GM12878 (cell line): Measurements from ENCODE around the gene MTHFD1L. TPM values are rescaled to one million over a fixed set of nuclear protein-coding genes. Genes with fewer than 3 reads are reported as not detected.

Source experiments
- BACH1 ChIP-seq: fragments of 450-650 bp; IDR thresholded peaks from 2 replicates; pipeline ENCODE4 v1.6.1; 2017; ENCODE audit warnings: mild to moderate bottlenecking, borderline replicate concordance
- BCL11A ChIP-seq: IDR thresholded peaks from 2 replicates; pipeline ENCODE4 v1.6.1; 2011; ENCODE audit warnings: low read depth, low read length
- BMI1 ChIP-seq: fragments of 450-650 bp; IDR thresholded peaks from 2 replicates; pipeline ENCODE4 v1.6.1; 2016; ENCODE audit warnings: mild to moderate bottlenecking, moderate library complexity, borderline replicate concordance
- BRCA1 ChIP-seq: IDR thresholded peaks from 2 replicates; pipeline ENCODE4 v1.6.1; 2011; ENCODE audit warnings: low read depth, low read length, improper control_type of control experiment
- CBX3 ChIP-seq: fragments of 200-600 bp; sonication (generic); IDR thresholded peaks from 2 replicates; pipeline ENCODE4 v1.6.1; 2016; ENCODE audit warnings: low read depth, borderline replicate concordance
- CHD1 ChIP-seq: IDR thresholded peaks from 2 replicates; pipeline ENCODE4 v1.6.1; 2012; ENCODE audit warnings: low read depth, low read length, improper control_type of control experiment
- CHD2 ChIP-seq: IDR thresholded peaks from 2 replicates; pipeline ENCODE4 v1.6.1; 2011; ENCODE audit warnings: low read depth, low read length, improper control_type of control experiment, borderline replicate concordance
- HDAC2 ChIP-seq: fragments of 200-600 bp; sonication (generic); IDR thresholded peaks from 2 replicates; pipeline ENCODE4 v1.6.1; 2017
- JUND ChIP-seq: IDR thresholded peaks from 2 replicates; pipeline ENCODE4 v1.6.1; 2012; ENCODE audit warnings: low read depth, mild to moderate bottlenecking, low read length, improper control_type of control experiment, moderate library complexity
- MTA2 ChIP-seq: fragments of 450-650 bp; IDR thresholded peaks from 2 replicates; pipeline ENCODE4 v1.6.1; 2016; ENCODE audit warnings: low read depth, mild to moderate bottlenecking, moderate library complexity
- NR2C1 ChIP-seq: fragments of 450-650 bp; IDR thresholded peaks from 2 replicates; pipeline ENCODE4 v1.6.1; 2017; ENCODE audit warnings: antibody characterized with exemption, mild to moderate bottlenecking, moderate library complexity
- RFX5 ChIP-seq: IDR thresholded peaks from 2 replicates; pipeline ENCODE4 v1.6.1; 2011; ENCODE audit warnings: low read depth, low read length, improper control_type of control experiment
- STAT1 ChIP-seq: fragments of 450-650 bp; conservative IDR thresholded peaks from 2 replicates; pipeline ENCODE4 v1.6.1; 2014; ENCODE audit warnings: antibody characterized with exemption, mild to moderate bottlenecking
- SUPT20H ChIP-seq: IDR thresholded peaks from 2 replicates; pipeline ENCODE4 v1.6.1; 2011; ENCODE audit warnings: low read depth, mild to moderate bottlenecking, low read length, moderate library complexity, borderline replicate concordance; ENCODE audit not compliant: control insufficient read depth
- SUZ12 ChIP-seq: fragments of 200-600 bp; sonication (generic); IDR thresholded peaks from one replicate; pipeline ENCODE4 v1.6.1; 2018; ENCODE audit warnings: antibody characterized with exemption, mild to moderate bottlenecking; ENCODE audit not compliant: unreplicated experiment
- TCF3 ChIP-seq: IDR thresholded peaks from 2 replicates; pipeline ENCODE4 v1.6.1; 2012; ENCODE audit warnings: low read depth, mild to moderate bottlenecking, low read length, borderline replicate concordance; ENCODE audit not compliant: insufficient read depth
- ZNF384 ChIP-seq: IDR thresholded peaks from 2 replicates; pipeline ENCODE4 v1.6.1; 2012; ENCODE audit warnings: low read depth, mild to moderate bottlenecking, low read length, improper control_type of control experiment, borderline replicate concordance
- polyA plus RNA-seq, 11 experiments: library from polyadenylated mRNA; depleted of rRNA in 4 of 11; unstranded in 6 of 11; stranded (reverse) in 5 of 11; fragments of >200 nt; fragmentation: Nextera tagmentation in 4 of 11; fragmentation: Illumina TruSeq in 1 of 11; extraction: Ambion mirVana in 4 of 11; extraction: Trizol in 1 of 11; gene quantifications; 1 replicate in 1 of 11; 2 replicates in 10 of 11; pipeline versions ENCODE4 v1.2.1 to v1.2.3, GENCODE V29; 2011 to 2016; ENCODE audit warnings: inconsistent platforms in 2 of 11, missing spikeins in 2 of 11, low read depth in 1 of 11
- total RNA-seq, 4 experiments: library from RNA; depleted of rRNA in 3 of 4; stranded (reverse); fragments of >200 nt in 3 of 4; fragmentation: Illumina TruSeq in 1 of 4; extraction: Trizol in 1 of 4; gene quantifications; 2 replicates each; pipeline versions ENCODE4 v1.2.1 to v1.2.3, GENCODE V29; 2013 to 2021
- TF ChIP-seq, protein P1 (sequence below): IDR thresholded peaks from 2 replicates; pipeline ENCODE4 v1.6.1; 2012; ENCODE audit warnings: improper control_type of control experiment, low read depth, low read length; ENCODE audit not compliant: insufficient replicate concordance
- TF ChIP-seq, protein P2 (sequence below): IDR thresholded peaks from 2 replicates; pipeline ENCODE4 v1.6.1; 2012; ENCODE audit warnings: low read depth, low read length, improper control_type of control experiment
- TF ChIP-seq, protein P3 (sequence below): IDR thresholded peaks from 2 replicates; pipeline ENCODE4 v1.6.1; 2012; ENCODE audit warnings: low read depth, low read length, improper control_type of control experiment
- TF ChIP-seq, protein P4 (sequence below): IDR thresholded peaks from 2 replicates; pipeline ENCODE4 v1.6.1; 2011; ENCODE audit warnings: mild to moderate bottlenecking, low read depth, low read length, moderate library complexity; ENCODE audit not compliant: insufficient replicate concordance
- TF ChIP-seq, protein P5 (sequence below): fragments of 450-650 bp; IDR thresholded peaks from 2 replicates; pipeline ENCODE4 v1.6.1; 2016; ENCODE audit warnings: mild to moderate bottlenecking

MTHFD1L gene
- total and polyA plus RNA-seq, 10 of the 15 experiments (the other 5 are each of a cell fraction or from before 2014, with no cell fraction given): 11.7 to 75.5 (median 28.8) TPM

DNA sequence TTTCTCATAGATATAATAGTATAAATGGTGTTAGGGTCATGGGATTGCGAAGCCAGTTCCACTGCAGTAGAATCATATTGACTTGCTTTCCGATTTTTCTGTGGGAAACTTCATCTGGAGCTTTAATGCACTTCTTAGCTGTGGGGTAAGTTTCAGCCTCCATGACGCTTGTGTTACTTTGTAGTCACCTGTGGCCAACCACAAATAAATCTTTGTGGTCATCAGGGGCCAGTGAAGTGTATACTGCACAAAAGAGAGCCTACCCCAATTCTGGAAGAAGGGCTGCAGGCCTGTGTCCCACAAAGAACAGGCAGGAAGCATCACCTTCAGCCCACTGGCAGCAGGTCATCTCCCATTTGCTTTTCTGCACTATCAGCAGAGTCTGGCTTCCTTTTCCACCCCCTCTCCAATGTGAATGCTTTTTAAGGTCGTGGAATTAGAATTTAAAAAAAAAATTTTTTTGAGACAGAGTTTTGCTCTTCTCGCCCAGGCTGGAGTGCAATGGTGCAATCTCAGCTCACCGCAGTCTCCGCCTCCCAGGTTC lies 32.0 kb downstream of the MTHFD1L start (continued):
- TF ChIP-seq, protein P1, sequence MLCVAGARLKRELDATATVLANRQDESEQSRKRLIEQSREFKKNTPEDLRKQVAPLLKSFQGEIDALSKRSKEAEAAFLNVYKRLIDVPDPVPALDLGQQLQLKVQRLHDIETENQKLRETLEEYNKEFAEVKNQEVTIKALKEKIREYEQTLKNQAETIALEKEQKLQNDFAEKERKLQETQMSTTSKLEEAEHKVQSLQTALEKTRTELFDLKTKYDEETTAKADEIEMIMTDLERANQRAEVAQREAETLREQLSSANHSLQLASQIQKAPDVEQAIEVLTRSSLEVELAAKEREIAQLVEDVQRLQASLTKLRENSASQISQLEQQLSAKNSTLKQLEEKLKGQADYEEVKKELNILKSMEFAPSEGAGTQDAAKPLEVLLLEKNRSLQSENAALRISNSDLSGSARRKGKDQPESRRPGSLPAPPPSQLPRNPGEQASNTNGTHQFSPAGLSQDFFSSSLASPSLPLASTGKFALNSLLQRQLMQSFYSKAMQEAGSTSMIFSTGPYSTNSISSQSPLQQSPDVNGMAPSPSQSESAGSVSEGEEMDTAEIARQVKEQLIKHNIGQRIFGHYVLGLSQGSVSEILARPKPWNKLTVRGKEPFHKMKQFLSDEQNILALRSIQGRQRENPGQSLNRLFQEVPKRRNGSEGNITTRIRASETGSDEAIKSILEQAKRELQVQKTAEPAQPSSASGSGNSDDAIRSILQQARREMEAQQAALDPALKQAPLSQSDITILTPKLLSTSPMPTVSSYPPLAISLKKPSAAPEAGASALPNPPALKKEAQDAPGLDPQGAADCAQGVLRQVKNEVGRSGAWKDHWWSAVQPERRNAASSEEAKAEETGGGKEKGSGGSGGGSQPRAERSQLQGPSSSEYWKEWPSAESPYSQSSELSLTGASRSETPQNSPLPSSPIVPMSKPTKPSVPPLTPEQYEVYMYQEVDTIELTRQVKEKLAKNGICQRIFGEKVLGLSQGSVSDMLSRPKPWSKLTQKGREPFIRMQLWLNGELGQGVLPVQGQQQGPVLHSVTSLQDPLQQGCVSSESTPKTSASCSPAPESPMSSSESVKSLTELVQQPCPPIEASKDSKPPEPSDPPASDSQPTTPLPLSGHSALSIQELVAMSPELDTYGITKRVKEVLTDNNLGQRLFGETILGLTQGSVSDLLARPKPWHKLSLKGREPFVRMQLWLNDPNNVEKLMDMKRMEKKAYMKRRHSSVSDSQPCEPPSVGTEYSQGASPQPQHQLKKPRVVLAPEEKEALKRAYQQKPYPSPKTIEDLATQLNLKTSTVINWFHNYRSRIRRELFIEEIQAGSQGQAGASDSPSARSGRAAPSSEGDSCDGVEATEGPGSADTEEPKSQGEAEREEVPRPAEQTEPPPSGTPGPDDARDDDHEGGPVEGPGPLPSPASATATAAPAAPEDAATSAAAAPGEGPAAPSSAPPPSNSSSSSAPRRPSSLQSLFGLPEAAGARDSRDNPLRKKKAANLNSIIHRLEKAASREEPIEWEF: peak; percentile 37
- TF ChIP-seq, protein P2, sequence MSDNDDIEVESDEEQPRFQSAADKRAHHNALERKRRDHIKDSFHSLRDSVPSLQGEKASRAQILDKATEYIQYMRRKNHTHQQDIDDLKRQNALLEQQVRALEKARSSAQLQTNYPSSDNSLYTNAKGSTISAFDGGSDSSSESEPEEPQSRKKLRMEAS: no peak
- TF ChIP-seq STAT1 (no peak), TCF3 (no peak), BCL11A (peak; percentile 89), BRCA1 (no peak), NR2C1 (no peak), JUND (no peak), CHD2 (peak; percentile 37; the same call in 1 of the 2 replicates), BMI1 (no peak), SUZ12 (no peak), SUPT20H (no peak), ZNF384 (no peak), MTA2 (peak; percentile 72; the same call in 1 of the 2 replicates), CBX3 (no peak), RFX5 (no peak), BACH1 (no peak), HDAC2 (no peak), CHD1 (no peak)
- TF ChIP-seq, protein P3, sequence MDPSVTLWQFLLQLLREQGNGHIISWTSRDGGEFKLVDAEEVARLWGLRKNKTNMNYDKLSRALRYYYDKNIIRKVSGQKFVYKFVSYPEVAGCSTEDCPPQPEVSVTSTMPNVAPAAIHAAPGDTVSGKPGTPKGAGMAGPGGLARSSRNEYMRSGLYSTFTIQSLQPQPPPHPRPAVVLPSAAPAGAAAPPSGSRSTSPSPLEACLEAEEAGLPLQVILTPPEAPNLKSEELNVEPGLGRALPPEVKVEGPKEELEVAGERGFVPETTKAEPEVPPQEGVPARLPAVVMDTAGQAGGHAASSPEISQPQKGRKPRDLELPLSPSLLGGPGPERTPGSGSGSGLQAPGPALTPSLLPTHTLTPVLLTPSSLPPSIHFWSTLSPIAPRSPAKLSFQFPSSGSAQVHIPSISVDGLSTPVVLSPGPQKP: no peak
- TF ChIP-seq, protein P4, sequence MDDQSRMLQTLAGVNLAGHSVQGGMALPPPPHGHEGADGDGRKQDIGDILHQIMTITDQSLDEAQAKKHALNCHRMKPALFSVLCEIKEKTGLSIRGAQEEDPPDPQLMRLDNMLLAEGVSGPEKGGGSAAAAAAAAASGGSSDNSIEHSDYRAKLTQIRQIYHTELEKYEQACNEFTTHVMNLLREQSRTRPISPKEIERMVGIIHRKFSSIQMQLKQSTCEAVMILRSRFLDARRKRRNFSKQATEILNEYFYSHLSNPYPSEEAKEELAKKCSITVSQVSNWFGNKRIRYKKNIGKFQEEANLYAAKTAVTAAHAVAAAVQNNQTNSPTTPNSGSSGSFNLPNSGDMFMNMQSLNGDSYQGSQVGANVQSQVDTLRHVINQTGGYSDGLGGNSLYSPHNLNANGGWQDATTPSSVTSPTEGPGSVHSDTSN: no peak
- TF ChIP-seq, protein P5, sequence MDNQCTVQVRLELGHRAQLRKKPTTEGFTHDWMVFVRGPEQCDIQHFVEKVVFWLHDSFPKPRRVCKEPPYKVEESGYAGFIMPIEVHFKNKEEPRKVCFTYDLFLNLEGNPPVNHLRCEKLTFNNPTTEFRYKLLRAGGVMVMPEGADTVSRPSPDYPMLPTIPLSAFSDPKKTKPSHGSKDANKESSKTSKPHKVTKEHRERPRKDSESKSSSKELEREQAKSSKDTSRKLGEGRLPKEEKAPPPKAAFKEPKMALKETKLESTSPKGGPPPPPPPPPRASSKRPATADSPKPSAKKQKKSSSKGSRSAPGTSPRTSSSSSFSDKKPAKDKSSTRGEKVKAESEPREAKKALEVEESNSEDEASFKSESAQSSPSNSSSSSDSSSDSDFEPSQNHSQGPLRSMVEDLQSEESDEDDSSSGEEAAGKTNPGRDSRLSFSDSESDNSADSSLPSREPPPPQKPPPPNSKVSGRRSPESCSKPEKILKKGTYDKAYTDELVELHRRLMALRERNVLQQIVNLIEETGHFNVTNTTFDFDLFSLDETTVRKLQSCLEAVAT: no peak
